ENCODE measurements around the gene AGTPBP1. TPM values are rescaled to one million over a fixed set of nuclear protein-coding genes. Genes with fewer than 3 reads are reported as not detected.

Gene AGTPBP1
- total and polyA plus RNA-seq, 11 donors = 7.1 to 72.4 (median 47.1) TPM

DNA sequence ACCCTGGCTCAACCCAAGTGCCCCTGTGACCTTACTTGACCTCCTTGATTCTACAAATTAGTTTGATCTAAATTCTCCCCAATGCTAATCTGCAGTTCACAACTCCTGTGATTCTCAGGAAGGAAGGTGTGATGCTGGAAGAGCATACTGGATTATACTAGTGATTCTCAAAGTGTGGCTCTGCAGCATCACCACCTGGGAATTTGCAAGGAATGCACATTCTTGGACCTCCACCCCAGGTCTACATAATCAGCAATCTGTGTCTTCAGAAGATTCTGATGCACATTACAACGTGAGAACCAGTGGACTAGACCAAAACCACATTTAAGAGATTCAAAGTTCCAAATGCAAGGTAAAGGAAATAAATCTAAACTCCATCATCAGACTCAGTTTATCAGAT is 198.6 kb downstream of the AGTPBP1 start:
- DNase-seq = no peak
- TF ChIP-seq, protein P1, sequence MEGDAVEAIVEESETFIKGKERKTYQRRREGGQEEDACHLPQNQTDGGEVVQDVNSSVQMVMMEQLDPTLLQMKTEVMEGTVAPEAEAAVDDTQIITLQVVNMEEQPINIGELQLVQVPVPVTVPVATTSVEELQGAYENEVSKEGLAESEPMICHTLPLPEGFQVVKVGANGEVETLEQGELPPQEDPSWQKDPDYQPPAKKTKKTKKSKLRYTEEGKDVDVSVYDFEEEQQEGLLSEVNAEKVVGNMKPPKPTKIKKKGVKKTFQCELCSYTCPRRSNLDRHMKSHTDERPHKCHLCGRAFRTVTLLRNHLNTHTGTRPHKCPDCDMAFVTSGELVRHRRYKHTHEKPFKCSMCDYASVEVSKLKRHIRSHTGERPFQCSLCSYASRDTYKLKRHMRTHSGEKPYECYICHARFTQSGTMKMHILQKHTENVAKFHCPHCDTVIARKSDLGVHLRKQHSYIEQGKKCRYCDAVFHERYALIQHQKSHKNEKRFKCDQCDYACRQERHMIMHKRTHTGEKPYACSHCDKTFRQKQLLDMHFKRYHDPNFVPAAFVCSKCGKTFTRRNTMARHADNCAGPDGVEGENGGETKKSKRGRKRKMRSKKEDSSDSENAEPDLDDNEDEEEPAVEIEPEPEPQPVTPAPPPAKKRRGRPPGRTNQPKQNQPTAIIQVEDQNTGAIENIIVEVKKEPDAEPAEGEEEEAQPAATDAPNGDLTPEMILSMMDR (IDR thresholded peaks at IDR 0.05) = no peak
- TF ChIP-seq POLR2A (IDR thresholded peaks at IDR 0.05) = no peak
- intact Hi-C loops (cut with DNase I) = no loop called here

DNA sequence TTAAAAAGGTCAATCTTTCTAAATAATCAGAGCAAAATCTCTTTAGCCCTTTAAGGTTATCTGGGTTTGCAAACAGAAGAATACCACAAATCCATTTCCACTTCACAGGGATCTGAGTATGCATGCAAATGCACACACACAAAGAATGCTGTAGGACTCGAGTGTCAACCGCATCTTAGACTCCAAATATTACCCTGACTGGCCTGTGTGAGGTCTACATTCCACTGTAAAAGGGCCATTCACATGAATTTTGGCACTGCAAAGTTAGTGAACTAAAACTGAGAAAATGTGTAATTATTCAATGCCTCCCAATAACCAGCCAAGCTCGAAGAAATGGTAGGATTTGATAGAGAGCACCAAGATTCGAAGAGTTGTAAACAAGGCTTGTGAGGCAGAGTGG is 199.9 kb downstream of the AGTPBP1 start:
- Histone ChIP-seq H3K9me3 (no peaks in the 10 kb centered on the region), H3K27ac (no peak overlapping the region), H3K27me3 (no peaks in the 10 kb centered on the region), H3K4me3 (no peak overlapping the region), H3K36me3 (peaks cover 0 to 4% (median 0%) of the 10 kb centered on the region in 9 donors), H3K4me1 (peaks cover 0 to 4% (median under 1%) of the 10 kb centered on the region in 12 donors)
- TF ChIP-seq, protein P1 (IDR thresholded peaks at IDR 0.05) = no peak
- TF ChIP-seq POLR2A (IDR thresholded peaks at IDR 0.05) = no peak
- 81 to 87% (median 85%) methylated on average over 4 of the region's 4 CpGs for WGBS, 4 donors
- ATAC-seq (no peak), DNase-seq (no peak)
- intact Hi-C loops (cut with DNase I) = no loop called here

More for the DNA sequence above, 198.6 kb downstream of the AGTPBP1 start:
- Histone ChIP-seq H3K9me3 (no peaks in the 10 kb centered on the region), H3K27me3 (no peaks in the 10 kb centered on the region), H3K27ac (no peak overlapping the region), H3K4me1 (no peaks in the 10 kb centered on the region), H3K36me3 (peaks cover 0 to 4% (median 0%) of the 10 kb centered on the region in 9 donors), H3K4me3 (no peak overlapping the region)
- no peak for ATAC-seq
- 62 to 77% (median 71%) methylated on average over 1 of the region's 1 CpG for WGBS, 4 donors

DNA sequence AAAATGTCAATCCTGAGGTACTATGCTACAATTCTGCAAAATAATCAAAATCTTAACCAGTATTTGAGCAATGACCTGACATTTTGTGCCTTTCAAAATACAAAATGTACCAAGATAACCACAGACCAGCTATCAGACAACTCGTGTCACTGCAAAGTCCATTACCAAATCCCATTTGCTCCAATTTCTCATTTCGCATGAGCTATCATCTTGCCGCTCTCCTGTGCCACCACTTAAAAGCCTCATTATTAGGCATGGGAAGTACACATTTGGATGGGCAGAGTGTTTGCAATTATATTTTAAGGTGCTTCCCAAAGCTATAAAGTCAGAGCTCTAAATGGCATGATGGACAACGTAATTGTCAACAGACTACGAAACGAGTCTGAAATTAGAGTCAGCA is 205.2 kb downstream of the AGTPBP1 start:
- H3K9me3 ChIP-seq = peaks cover 0 to 5% (median 0%) of the 10 kb centered on the region in 12 donors
- ATAC-seq (peak in 1 of 4 donors; percentile 24), DNase-seq (no peak)
- H3K27me3 ChIP-seq = no peaks in the 10 kb centered on the region
- H3K4me3 ChIP-seq = no peak overlapping the region
- TF ChIP-seq, protein P1 (IDR thresholded peaks at IDR 0.05) = no peak
- TF ChIP-seq POLR2A (IDR thresholded peaks at IDR 0.05) = no peak
- 76 to 87% (median 79%) methylated on average over 6 of the region's 6 CpGs for WGBS, 4 donors
- H3K27ac ChIP-seq = peak overlapping the region in 7 of 12 donors; percentile 43 to 54 (median 48)
- intact Hi-C loops (cut with DNase I) = loop anchor here in 2 of 10 donors (10.0 kb wide), 2 partner anchors 82 to 102 kb away; no protein-coding TSS in a partner anchor
- no peaks in the 10 kb centered on the region for H3K36me3 ChIP-seq
- H3K4me1 ChIP-seq = peaks cover 0 to 29% (median 14%) of the 10 kb centered on the region in 12 donors

DNA sequence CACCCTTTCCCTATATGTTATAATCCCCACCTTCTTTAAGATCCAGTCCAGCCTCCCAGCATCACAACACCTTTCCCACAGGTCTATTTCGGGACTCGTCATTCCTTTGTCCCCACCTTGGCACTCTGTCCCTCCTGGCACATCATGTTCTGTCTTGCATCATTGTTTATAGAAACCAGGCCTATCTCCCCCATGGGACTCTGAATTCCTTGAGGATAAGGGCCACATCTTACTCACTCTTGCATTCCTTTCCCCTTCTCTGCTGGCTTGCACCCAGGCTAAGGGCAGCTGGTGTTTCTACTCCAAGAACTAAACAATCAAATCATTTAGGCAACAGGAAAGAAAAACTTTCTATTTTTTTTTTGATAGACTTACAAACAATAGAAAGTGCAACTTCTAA is 205.7 kb downstream of the AGTPBP1 start:
- 20 to 46% (median 35%) methylated on average over 2 of the region's 2 CpGs for WGBS, 4 donors
- TF ChIP-seq POLR2A (IDR thresholded peaks at IDR 0.05) = no peak
- TF ChIP-seq, protein P1 (IDR thresholded peaks at IDR 0.05) = no peak
- ATAC-seq = peak; percentile 64 to 88 (median 76)
- no peak overlapping the region for H3K4me3 ChIP-seq
- H3K36me3 ChIP-seq = no peaks in the 10 kb centered on the region
- DNase-seq = peak in 3 of 5 donors; percentile 31 to 63 (median 43)
- peak overlapping the region in 10 of 12 donors; percentile 4 to 57 (median 43) for H3K27ac ChIP-seq
- no peaks in the 10 kb centered on the region for H3K27me3 ChIP-seq
- intact Hi-C loops (cut with DNase I) = loop anchor here in 2 of 10 donors (10.0 kb wide), 2 partner anchors 81 to 101 kb away; no protein-coding TSS in a partner anchor
- peaks cover 0 to 5% (median 0%) of the 10 kb centered on the region in 12 donors for H3K9me3 ChIP-seq
- H3K4me1 ChIP-seq = peaks cover 0 to 29% (median 14%) of the 10 kb centered on the region in 12 donors
